Activated CD8-positive, alpha-beta memory T cell treated with anti-CD3 and anti-CD28 coated beads, Interleukin-2, amount 50 U/mL, for 48 hours (primary cell): ENCODE results near the gene BCL2L14.
A peak's percentile ranks its signal among the peaks of the same experiment; 100 is the strongest.

Experiments
- DNase-seq: peaks from one replicate; pipeline ENCODE4 v3.0.0-alpha.2; 2020

BCL2L14 gene

GRCh38 chr12:12056951-12057350 lies 13.8 kb upstream of the BCL2L14 start:
- no peak for DNase-seq

- DNase-seq, result no peak
Measured at GRCh38 chr12:12064596-12064995, 6.1 kb upstream of the BCL2L14 start.

DNA sequence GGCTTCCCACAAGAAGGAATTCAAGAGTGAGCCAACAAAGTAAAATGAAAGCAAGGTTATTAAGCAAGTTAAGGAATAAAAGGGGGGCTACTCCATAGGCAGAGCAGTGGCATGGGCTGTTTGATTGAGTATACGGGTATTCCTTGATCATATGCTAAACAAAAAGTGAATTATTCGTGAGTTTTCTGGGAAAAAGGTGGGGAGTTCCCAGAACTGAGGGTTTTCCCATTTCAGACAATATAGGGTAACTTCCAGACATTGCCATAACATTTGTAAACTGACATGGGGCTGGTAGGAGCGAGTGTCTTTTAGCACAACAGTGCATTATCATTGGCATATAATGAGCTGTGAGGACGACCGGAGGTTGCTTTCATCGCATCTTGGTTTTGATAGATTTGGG lies 2.0 kb upstream of the BCL2L14 start:
- no peak for DNase-seq

DNA sequence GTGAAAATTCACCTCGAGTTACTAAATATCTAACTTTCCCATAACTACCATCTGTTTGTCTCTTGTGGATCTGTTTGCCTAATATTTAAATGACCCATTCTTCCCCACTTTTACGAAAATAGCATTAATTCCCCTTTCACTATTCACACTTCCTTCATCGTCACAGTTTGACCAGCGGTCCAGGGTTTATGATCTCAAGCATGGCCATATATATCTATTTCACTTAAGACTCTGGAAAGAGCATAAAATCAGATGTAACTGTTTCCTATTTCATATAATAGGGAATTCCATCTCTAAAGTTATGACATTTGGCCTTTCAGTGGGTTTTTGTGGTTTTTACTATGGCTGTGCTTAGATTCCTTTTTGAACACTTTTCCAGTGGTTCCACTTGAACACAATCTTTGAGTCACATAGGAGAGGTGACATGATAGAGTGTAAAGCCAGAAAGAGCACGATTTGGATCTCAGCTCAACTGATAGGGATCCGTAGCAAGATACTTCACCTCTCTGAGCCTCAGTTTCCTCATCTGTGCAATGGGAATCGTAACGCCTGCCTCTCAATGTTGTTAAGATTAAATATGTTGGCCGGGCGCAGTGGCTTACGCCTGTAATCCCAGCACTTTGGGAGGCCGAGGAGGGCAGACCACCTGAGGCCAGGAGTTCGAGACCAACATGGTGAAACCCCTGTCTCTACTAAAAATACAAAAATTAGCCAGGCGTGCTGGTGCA lies 754 bp upstream of the BCL2L14 start:
- DNase-seq, result no peak

GRCh38 chr12:12072064-12072760 lies 1.5 kb downstream of the BCL2L14 start:
- peak; percentile 64 for DNase-seq

- DNase-seq, result no peak
Measured at GRCh38 chr12:12079291-12079690, 8.6 kb downstream of the BCL2L14 start.

DNA sequence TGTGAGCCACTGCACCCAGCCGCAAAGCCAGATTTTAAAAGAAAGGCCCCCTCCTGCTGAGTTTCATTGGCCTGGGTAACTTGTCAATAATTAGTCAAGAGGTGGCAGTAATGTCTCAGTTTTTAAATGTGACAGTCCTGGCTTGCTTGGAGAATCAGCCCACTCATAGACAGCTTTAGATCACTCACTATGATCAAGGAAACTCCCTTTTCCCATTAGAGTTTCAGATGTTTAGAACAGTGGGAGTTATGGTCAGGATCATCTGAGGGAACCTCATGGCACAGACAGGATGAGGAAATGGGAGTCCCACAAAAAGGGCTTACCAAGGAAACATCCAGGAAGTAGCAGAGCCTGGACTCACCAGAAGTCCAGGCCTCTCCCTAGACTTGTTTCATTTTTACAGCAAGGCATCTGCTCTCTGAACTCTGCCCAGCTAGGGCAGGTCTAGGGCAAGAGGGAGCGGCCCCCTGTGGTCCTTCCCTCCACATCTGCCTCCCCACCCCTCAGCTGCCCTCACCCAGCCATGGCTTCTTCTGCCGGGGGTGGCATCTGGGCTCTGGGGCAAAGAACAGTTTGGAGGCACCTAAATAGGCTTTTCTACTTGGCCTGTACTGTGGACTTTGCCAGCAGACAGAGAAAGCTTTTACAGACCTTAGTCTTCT lies 11.2 kb downstream of the BCL2L14 start:
- DNase-seq, result no peak

- DNase-seq, result no peak
Measured at GRCh38 chr12:12083688-12084087, 12.9 kb downstream of the BCL2L14 start.

- no peak for DNase-seq
Measured at GRCh38 chr12:12086362-12086761, 15.6 kb downstream of the BCL2L14 start.

DNA sequence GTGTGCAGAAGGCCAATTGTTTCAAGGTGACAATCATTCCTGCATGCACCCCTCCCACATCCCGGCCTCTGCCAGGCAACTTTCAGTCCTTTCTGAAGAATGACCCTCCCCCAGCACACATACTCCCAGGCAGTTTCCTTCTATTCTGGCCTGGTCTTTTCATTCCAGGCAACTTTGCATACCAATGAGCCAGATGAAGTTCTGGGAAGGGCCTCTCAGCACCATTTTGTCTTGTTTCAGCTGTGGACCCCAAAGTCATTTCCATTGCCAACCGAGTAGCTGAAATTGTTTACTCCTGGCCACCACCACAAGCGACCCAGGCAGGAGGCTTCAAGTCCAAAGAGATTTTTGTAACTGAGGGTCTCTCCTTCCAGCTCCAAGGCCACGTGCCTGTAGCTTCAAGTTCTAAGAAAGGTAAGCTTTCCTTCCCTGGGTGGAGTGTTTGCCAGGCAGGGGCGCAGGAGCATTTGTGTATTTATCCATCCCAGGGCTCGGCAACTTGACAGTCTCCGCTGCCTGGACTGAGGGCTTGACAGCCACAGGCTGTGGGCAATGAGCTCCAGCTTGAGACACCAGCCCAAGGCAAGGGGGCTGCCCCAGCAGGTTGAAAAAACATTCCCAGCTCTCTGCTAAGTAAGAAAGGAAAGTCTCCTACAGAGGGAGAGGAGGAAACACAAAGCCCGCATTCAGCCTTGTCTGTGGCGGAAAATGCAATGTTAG lies 16.4 kb downstream of the BCL2L14 start:
- DNase-seq, result no peak

GRCh38 chr12:12087693-12088034 lies 16.9 kb downstream of the BCL2L14 start:
- DNase-seq, result no peak

- no peak for DNase-seq
Measured at GRCh38 chr12:12088147-12088546, 17.4 kb downstream of the BCL2L14 start.

- DNase-seq, result no peak
Measured at GRCh38 chr12:12088761-12089160, 18.0 kb downstream of the BCL2L14 start.

- no peak for DNase-seq
Measured at GRCh38 chr12:12091071-12091470, 20.3 kb downstream of the BCL2L14 start.

- DNase-seq, result no peak
Measured at GRCh38 chr12:12091977-12092663, 21.4 kb downstream of the BCL2L14 start.

GRCh38 chr12:12094481-12094880 lies 23.7 kb downstream of the BCL2L14 start:
- no peak for DNase-seq

DNA sequence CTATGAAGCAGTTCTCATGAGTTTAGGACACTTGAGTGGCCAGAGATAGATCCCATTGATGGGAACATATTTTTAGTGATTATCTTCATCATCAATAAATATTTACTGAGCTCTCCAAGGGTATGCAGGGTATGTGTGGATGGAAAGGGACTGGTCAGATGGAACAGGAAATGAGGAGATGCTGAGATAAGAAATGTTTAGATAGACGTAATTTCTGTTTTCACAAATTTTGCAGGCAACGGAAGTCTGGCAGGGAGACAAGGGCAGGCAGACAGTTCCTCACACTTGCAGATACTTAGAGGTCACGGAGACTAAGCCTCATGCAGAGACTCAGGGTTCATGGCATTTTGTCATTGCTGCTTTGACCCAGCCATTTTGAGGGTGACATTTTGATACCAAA lies 24.3 kb downstream of the BCL2L14 start:
- no peak for DNase-seq

DNA sequence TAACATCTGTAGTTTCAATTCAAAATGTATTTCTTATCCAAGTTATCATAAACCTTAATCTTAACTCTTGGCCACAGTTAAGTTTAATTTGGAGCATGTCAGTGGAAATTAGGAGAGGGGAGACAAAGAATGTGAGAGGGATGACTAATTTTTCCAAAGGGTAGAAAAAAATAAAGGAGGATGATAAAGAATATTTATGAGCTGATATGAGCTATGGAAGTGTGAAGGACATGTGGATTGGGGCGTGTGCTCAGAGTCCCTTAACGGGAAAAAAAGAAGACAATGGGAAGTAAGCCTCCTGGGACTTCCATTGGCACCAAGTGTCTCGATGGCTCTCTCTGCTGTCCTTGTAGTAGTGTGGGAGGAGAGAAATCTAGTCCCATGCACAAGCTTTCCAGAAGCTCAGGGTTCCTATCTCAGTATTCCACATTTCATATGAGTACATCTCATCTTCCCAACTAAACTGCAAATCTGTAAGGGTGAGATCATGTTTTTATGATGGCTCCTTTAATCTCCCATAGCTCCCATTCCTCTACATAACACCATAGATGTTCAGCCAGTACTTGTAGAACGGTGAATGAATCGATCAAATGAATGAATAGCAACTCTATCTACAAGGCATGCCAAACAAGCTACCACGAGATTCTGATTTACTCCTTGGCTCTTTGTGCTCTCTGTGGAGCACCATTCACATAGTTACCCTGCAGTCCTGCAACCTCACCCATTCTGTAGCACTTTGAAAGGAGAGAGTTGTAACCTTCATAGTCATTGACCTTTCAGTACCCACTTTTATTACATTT lies 27.4 kb downstream of the BCL2L14 start:
- DNase-seq, result no peak

DNA sequence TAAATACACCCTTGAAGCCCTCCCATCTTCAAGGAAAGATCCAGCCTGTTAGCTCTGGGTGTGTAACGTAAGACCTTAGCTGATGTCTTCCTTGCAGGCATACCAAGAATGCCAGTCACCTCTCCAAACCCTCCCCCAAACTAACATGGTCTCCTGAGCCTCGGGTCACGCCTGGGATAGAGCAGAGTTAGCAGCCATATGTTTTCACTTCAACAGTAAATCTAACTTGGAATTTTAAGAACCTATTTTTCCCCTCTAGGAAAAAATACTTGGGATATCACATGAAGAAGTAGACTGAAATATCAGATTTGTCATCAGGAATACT lies 27.9 kb downstream of the BCL2L14 start:
- DNase-seq, result no peak

DNA sequence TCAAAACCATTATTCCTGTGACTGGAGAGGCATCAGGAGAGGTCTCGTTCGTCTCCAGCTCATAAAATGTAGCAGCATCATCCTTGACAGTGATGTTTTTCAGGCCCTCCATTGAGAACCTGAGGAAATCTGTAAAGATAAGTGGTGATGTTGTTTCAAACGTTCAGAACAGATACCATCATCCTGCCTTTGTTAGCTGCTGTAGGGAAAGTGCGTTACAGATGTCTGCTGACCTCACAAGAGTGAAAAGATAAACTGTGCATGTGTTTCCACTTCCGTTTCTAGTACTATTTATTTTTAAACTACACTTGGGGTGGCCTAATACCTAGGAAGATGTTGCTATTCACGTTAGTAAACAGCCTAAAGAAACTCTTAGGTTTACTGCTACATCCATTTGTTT lies 28.4 kb downstream of the BCL2L14 start:
- DNase-seq, result no peak

DNA sequence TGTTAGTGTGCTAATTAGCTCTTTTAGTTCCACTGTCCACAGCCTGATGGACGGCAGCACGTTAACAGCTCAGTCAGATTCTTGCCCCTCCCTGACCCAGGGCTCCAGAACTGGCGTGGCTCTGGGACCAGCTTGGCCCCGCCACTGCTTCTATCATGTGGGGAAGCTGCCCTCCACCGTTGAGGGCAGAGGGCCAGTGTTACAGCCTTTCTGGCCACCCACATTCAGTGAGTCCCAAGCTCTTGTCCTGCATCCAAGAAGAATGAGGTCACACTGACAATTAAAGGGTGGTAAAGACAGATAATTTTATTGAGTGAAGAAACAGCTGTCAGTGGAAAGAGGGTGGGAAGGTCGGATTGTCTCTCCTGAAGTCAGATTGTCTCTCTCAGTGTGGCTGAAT lies 36.9 kb downstream of the BCL2L14 start:
- no peak for DNase-seq

DNA sequence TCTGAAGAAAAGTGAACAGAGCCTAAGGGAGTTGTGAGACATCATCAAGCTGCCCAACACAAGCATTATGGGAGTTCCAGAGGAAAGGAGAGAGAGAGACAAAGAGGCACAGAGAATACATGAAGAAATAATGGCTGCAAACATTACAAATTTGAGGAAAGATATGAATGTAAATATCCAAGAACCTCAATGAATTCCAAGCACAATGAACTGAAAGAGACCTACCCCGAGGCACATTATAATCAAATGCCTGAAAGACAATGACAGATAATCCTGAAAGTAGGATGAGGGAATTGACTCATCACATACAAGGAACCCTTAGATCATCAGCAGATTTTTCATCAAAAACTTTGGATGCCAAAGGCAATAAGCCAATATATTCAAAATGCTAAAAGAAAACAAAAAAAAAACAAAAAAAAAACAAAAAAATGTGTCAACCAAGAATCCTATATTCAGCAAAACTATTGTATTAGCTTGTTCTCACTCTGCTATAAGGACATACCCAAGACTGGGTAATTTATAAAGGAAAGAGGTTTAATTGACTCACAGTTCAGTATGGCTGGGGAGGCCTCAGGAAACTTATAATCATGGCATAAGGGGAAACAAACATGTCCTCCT lies 37.8 kb downstream of the BCL2L14 start:
- no peak for DNase-seq
